Caco-2 (cell line): ENCODE measurements around the gene MEIOSIN. TPM values are rescaled to one million over a fixed set of nuclear protein-coding genes. Genes with fewer than 3 reads are reported as not detected.

Source experiments
- BruUV-seq: library from RNA; stranded (reverse); fragments of 400-500 nt; replicated peaks from 2 replicates; lab custom pipeline; 2021; lab: Mats Ljungman, UMichigan
- CTCF ChIA-PET: fragments of 300-600 bp; sonication (Branson Sonifier 250); formaldehyde crosslinking; loops from one replicate; lab custom pipeline; 2022; ENCODE audit warnings: antibody characterized with exemption; lab: Charles Lee
- POLR2A ChIA-PET: fragments of 300-600 bp; sonication (Branson Sonifier 250); formaldehyde crosslinking; loops from one replicate; lab custom pipeline; 2022; ENCODE audit warnings: antibody characterized with exemption; lab: Charles Lee
- DNase-seq, 2 experiments: peaks; one replicate each; pipeline versions ENCODE4 v3.0.0 to v3.0.0-alpha.2; 2020 to 2022
- H3K27me3 ChIP-seq: replicated peaks from 2 replicates; pipeline ENCODE4 v1.6.0; 2011; ENCODE audit warnings: low read length; ENCODE audit not compliant: control insufficient read depth, insufficient read depth
- H3K36me3 ChIP-seq: 2 replicates; pipeline ENCODE4 v1.5.1; 2011; ENCODE audit warnings: low read length; ENCODE audit not compliant: control insufficient read depth, insufficient read depth
- H3K4me1 ChIP-seq: fragments of 250-450 bp; sonication (Bioruptor Pico); 2 replicates; pipeline ENCODE4 v1.5.1; 2020; ENCODE audit warnings: mild to moderate bottlenecking
- H3K4me3 ChIP-seq: 2 replicates; pipeline ENCODE4 v1.5.1; 2011; ENCODE audit warnings: low read depth, mild to moderate bottlenecking, control low read depth, low read length
- H3K9me3 ChIP-seq: fragments of 250-450 bp; sonication (Bioruptor Pico); 2 replicates; pipeline ENCODE4 v1.5.1; 2020; ENCODE audit warnings: mild to moderate bottlenecking, moderate library complexity
- H3K27ac Mint-ChIP-seq: one replicate; pipeline ENCODE4 v1.8.0; 2022; ENCODE audit warnings: mixed read lengths; ENCODE audit not compliant: unreplicated experiment
- H3K27me3 Mint-ChIP-seq: one replicate; pipeline ENCODE4 v1.8.0; 2022; ENCODE audit warnings: mixed read lengths; ENCODE audit not compliant: insufficient read depth, unreplicated experiment
- H3K36me3 Mint-ChIP-seq: one replicate; pipeline ENCODE4 v1.8.0; 2022; ENCODE audit warnings: mild to moderate bottlenecking, mixed read lengths; ENCODE audit not compliant: insufficient read depth, unreplicated experiment
- H3K4me1 Mint-ChIP-seq: one replicate; pipeline ENCODE4 v1.8.0; 2022; ENCODE audit warnings: low read depth, mixed read lengths; ENCODE audit not compliant: unreplicated experiment
- H3K4me3 Mint-ChIP-seq: one replicate; pipeline ENCODE4 v1.8.0; 2022; ENCODE audit warnings: mild to moderate bottlenecking, moderate library complexity, mixed read lengths; ENCODE audit not compliant: unreplicated experiment
- H3K9me3 Mint-ChIP-seq: one replicate; pipeline ENCODE4 v1.8.0; 2022; ENCODE audit warnings: mixed read lengths; ENCODE audit not compliant: unreplicated experiment
- intact Hi-C: fragments of 100-400 bp; cut with micrococcal nuclease; formaldehyde crosslinking; loops from one replicate; pipeline ENCODE4 v1.10.0; 2022; ENCODE audit not compliant: unreplicated experiment
- total RNA-seq: library from RNA; stranded (reverse); gene quantifications from 2 replicates; pipeline ENCODE4 v1.2.3, GENCODE V29; 2022
- TF ChIP-seq, protein P1 (sequence below), 2 experiments: fragments of 200-600 bp in 1 of 2; IDR thresholded peaks; 1 replicate in 1 of 2; 2 replicates in 1 of 2; pipeline versions ENCODE4 v1.5.1 to v1.8.0; 2011 to 2022; ENCODE audit warnings: antibody characterized with exemption in 1 of 2, control low read depth in 1 of 2, inconsistent platforms in 1 of 2, low read depth in 1 of 2, low read length in 1 of 2, mild to moderate bottlenecking in 1 of 2, moderate library complexity in 1 of 2; ENCODE audit not compliant: insufficient read depth in 1 of 2, severe bottlenecking in 1 of 2, unreplicated experiment in 1 of 2

MEIOSIN gene
- total RNA-seq, 1 experiment from 2014 or later, result not detected

DNA sequence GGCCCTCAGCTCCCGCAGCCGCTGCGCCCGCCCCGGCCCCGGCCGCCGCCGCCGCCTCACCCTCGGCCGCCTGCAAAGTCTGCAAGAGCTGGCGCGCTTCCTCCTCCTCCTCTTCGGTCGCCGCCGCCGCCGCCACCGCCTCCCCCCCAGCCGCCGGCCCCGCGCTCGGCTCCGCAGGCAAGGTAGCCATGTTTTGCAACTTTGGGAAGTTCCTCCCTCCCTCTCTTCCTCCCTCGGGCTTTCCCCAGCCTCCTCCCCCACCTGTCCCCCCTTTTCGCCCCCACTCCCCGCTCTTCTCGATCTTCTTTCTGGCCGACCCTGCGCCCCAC is 35.4 kb downstream of the MEIOSIN start:
- H3K4me1 ChIP-seq, result peaks cover 6% of the 10 kb centered on the region
- H3K27ac Mint-ChIP-seq, result peak overlapping the region; percentile 96
- H3K27me3 Mint-ChIP-seq, result no peaks in the 10 kb centered on the region
- peak overlapping the region; percentile 68 for H3K4me3 ChIP-seq
- POLR2A ChIA-PET, result interaction anchor here (1.0 to 3.7 kb wide), 10 partner anchors 38 to 301 kb away, joined by 3 to 64 read pairs (median 10); partner anchors contain the start of genes FBXO46, FOSB, QPCTL and SNRPD2
- peaks cover 64% of the 10 kb centered on the region for H3K36me3 Mint-ChIP-seq
- H3K36me3 ChIP-seq, result no peaks in the 10 kb centered on the region
- CTCF ChIA-PET, result interaction anchor here (1.1 to 3.6 kb wide), 9 partner anchors 11 to 134 kb away, joined by 3 to 82 read pairs (median 15); partner anchors contain the start of genes FOXA3, MYPOP and SYMPK
- intact Hi-C loops, result no loop called here
- H3K27me3 ChIP-seq, result no peaks in the 10 kb centered on the region
- peaks cover 14% of the 10 kb centered on the region for H3K4me1 Mint-ChIP-seq
- peak overlapping the region; percentile 97 for H3K4me3 Mint-ChIP-seq
- TF ChIP-seq, protein P1, sequence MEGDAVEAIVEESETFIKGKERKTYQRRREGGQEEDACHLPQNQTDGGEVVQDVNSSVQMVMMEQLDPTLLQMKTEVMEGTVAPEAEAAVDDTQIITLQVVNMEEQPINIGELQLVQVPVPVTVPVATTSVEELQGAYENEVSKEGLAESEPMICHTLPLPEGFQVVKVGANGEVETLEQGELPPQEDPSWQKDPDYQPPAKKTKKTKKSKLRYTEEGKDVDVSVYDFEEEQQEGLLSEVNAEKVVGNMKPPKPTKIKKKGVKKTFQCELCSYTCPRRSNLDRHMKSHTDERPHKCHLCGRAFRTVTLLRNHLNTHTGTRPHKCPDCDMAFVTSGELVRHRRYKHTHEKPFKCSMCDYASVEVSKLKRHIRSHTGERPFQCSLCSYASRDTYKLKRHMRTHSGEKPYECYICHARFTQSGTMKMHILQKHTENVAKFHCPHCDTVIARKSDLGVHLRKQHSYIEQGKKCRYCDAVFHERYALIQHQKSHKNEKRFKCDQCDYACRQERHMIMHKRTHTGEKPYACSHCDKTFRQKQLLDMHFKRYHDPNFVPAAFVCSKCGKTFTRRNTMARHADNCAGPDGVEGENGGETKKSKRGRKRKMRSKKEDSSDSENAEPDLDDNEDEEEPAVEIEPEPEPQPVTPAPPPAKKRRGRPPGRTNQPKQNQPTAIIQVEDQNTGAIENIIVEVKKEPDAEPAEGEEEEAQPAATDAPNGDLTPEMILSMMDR (IDR thresholded peaks at IDR 0.05; ENCODE audit: insufficient read depth in 1 of 2, low read depth in 1 of 2, low read length in 1 of 2, severe bottlenecking in 1 of 2, unreplicated experiment in 1 of 2), result no peak
- H3K9me3 ChIP-seq, result no peaks in the 10 kb centered on the region
- BruUV-seq, result no TSS peak
- no peaks in the 10 kb centered on the region for H3K9me3 Mint-ChIP-seq
- DNase-seq, result peak in 1 of 2 experiments; percentile 61

- peaks cover 64% of the 10 kb centered on the region for H3K36me3 Mint-ChIP-seq
- Histone ChIP-seq H3K9me3 (no peaks in the 10 kb centered on the region), H3K27me3 (no peaks in the 10 kb centered on the region)
Measured at GRCh38 chr19:45768984-45769782, 35.9 kb downstream of the MEIOSIN start, which contains the start of gene SIX5. Gene SIX5 (minus strand): TSS chr19:45769252. CDS start chr19:45768844, 408 bp downstream.

More at GRCh38 chr19:45768984-45769782, 35.9 kb downstream of the MEIOSIN start, which contains the start of gene SIX5:
- Mint-ChIP-seq H3K4me1 (peaks cover 14% of the 10 kb centered on the region), H3K27me3 (no peaks in the 10 kb centered on the region), H3K4me3 (peak within 1 kb of the TSS; percentile 97), H3K9me3 (no peaks in the 10 kb centered on the region), H3K27ac (peak within 1 kb of the TSS; percentile 96)
- POLR2A ChIA-PET, result interaction anchor here (0.5 to 3.7 kb wide), 19 partner anchors 10 to 302 kb away, joined by 3 to 64 read pairs (median 7); partner anchors contain the start of genes DMPK, DMWD, FBXO46 and FOSB
- H3K4me1 ChIP-seq, result peaks cover 6% of the 10 kb centered on the region
- intact Hi-C loops, result loop anchor here (1.0 kb wide), 2 partner anchors 32 to 39 kb away; partner anchors contain the start of gene FBXO46
- H3K36me3 ChIP-seq, result no peaks in the 10 kb centered on the region
- CTCF ChIA-PET, result interaction anchor here (0.6 to 3.6 kb wide), 28 partner anchors 10 to 848 kb away, joined by 3 to 82 read pairs (median 6); partner anchors contain the start of genes CALM3, DMPK, DMWD and FBXO46
- peak; percentile 98 to 99 for DNase-seq
- BruUV-seq, result no TSS peak
- H3K4me3 ChIP-seq, result peak within 1 kb of the TSS; percentile 76
- TF ChIP-seq, protein P1 (IDR thresholded peaks at IDR 0.05; ENCODE audit: insufficient read depth in 1 of 2, low read depth in 1 of 2, low read length in 1 of 2, severe bottlenecking in 1 of 2, unreplicated experiment in 1 of 2), result no peak
